HG02981 (cell line): ENCODE measurements around the gene COLEC11.
"Not testable (repeated sequence)": the region's sequence is repeated elsewhere in the genome, so short reads cannot be mapped to it uniquely, and the experiment has no call there.

Source experiments
- ATAC-seq: cut with Tn5 transposase; IDR thresholded peaks from one replicate; pipeline ENCODE4 v1.9.1; 2021; ENCODE audit warnings: mild to moderate bottlenecking, moderate library complexity; ENCODE audit not compliant: unreplicated experiment

Gene COLEC11

DNA sequence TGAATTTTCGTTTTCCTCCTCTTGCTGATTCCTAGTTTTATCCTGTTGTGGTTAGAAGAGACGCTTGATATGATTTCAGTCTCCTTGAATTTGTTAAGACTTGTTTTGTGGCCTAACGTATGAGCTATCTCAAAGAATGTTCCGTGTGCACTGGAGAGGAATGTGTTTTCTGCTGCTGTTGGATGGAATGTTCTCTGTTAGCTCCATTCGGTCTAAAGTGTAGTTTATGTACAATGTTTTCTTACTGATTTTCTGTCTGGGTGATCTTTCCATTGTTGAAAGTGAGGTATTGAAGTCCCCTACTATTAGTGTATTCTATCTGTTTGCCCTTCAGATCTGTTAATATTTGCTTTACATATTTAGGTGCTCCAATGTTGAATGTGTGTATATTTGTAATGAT, 25.9 kb downstream of the COLEC11 start:
- ATAC-seq, result no peak

DNA sequence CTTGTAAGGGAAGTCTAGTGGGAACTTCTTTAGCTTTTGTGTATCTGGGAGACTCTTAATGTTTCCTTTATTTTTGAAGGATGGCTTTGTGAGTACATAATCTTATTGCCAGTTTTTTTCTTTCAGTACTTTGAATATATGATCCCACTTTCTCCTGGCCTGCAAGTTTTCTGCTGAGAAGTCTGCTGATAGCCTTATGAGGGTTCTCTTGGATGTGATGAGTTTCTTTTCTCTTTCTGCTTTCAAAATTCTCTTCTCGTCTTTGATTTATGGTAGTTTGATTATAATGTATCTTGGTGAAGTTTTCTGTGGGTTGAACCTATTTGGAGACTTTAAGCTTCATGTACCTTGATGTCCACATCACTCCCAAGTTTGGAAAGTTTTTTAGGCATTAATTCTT, 28.1 kb downstream of the COLEC11 start:
- no peak for ATAC-seq

DNA sequence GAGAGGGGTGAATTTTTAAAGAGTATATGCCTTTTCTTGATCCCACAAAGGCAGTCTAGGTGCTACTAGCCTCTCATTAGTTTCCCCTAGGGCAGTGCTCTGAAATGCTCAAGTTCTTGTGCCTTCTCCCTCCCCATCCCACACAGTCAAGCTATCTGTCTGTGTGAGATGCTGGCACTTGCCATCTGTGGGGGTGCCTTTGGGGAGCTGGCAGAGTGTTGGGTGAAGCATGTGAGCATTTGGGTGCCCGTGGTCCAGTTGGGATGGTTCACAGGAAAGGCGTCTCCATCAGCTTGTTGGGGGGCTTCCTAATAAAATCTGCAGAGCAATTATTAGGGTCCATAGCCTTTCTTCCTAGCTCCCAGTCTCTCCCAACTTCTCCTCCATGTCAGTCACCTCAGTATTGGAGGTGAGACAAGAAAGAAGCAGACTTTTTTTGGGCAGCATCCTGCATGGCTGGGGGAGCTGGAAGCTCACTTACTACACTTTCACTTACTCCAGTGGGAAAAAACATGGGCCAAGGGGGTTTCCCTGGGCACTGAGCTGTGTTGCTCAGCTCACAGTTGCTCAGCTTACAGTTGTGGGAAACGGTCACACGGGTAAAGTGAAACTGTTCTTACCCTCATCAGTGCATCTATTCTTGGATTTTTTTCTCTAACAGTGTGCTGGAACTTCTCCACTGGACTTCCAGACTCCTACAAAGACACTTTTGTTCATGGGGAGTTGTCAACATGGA, 29.3 kb downstream of the COLEC11 start:
- ATAC-seq, result no peak

DNA sequence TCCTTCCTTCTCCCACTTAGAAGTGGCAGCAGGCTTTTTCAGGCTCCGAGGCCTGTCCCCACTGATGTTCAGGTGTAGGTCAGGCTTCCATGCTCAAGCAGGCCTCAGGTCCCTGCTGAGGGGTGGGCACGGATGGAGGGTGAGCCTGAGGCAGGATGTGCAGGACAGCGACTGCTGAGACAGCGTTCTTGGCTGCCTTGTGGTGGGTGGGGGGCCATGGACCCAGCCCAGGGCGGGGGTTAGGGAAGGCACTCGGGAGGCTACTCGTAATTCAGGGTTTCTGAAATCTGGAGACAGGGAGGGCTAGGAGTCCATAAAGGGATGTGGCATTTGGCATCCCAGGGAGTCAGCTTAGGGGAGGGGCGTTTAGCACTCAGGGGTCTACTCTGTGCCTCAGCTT, 30.3 kb downstream of the COLEC11 start:
- ATAC-seq, result no peak

DNA sequence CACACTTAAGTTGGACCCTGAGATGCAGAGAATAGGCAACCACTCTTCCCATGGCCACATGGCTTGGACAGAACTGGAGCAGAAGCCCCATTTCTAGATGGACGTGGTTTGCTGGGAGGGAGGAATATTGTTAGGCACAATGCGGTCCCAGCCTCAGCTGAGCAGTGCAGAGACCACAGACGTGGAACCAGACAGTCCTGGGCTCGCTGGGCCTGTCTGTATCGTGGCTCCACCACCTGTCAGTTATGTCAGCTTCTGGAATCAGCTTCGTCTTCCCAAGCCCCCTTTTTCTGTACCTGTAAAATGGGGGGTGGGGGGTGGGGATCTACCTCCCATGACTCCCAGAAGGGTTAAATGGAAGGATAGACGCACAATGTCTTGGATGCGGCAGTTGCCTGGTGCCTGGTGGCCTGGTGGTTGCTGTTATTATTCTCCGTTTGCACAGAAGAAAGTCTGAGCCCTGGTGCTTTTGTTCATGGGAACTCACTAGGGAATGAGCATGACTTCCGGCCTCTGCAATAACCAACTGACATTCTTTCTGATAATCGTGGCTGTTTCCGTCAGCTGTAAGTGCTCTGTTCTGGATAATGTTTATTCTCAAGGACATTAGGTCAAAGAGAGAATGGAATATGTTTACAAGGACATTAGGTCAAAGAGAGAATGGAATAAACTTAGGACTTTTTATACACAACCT, 31.4 kb downstream of the COLEC11 start:
- ATAC-seq, result no peak

DNA sequence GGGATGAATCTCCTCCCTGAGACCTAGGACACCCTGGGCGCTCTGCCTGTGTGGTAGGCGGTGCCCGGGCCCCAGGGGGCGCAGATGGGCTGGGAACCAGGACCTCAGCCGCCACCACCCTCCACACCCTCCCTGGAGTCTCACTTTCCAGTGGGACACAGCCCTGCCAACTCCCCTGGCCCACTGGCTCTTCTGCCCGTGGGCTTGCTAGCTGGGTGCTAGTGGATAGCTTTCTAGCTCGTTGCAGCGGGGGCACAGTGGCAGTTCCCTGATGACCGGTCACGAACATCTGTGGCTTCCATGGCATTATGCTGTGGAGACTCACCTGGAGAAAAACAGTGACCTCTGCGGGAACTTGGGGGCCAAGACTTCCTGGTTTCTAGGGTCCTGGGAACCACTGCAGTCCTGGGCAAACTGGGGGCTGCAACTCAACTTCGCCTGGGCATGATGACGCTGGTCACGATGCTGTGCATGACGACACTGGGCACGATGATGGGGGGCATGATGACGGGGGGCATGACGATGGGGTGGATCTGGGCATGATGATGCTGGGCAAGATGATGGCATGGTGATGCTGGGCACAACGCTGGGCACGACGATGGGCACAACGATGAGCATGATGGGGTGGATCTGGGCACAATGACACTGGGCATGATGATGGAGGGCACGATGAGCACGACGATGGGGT, 32.0 kb downstream of the COLEC11 start:
- ATAC-seq, result no peak

DNA sequence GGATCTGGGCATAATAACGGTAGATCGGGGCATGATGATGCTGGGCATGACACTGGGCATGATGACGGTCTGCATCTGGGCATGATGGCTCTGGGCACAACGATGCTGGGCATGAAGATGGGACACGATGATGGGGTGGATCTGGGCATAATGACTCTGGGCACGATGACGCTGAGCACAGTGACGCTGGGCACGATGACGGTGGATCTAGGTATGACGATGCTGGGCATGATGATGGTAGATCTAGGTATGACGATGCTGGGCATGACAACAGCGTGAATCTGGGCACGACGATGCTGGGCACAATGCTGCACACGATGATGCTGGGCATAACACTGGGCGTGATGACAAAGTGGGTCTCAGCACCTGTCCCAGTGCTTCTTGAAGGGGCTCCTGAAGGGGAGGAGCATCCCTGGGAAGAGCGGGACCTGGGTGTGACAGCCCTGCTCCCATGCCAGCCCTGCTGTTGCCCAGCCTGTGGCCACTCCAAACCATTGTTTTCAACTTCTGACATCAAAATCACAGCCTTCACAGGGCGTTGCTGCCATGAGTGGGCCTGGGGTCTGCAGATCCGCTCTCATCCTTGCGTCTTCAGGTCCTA, 32.7 kb downstream of the COLEC11 start:
- ATAC-seq, result no peak

DNA sequence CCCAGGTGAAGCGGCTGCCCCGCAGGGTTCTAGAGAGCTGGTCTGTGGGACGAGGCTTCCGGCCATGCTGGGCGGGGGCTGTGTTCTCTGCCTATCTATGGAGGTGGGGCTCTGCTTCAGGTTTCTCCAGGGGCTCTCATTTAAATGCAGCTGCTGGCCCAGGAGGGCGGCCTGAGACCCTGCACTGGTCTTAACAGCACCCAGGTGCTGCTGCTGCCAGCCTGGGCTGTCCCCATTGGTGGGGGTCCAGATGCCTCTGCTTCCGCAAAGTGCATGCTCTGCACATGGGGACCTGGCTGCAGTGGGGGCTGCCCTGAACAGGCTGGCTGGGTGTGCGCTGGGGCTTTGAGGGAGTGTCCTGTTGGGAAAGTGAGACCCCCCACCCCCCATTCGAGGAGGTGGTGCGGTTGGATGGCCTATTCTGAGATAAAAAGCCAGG, 33.3 kb downstream of the COLEC11 start:
- ATAC-seq, result no peak

DNA sequence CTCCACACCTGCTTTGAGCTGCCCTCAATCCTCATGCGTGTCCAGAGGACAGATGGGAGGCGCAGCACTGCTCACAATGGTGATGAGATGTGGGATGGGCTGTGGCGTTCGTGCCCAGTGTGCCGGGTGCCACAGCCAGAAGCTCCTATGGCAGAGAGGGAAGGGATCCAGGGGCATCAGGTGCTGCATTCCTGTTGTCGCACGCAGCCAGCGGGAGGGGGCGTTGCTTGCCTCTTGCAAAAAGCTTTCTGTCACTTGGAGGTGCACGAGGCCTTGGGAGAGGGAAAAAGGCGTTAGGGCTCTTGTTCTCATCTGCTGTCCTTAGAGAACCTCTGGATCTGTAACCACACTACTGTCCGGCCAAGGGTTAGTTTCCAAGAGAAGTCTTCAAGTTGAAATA, 33.9 kb downstream of the COLEC11 start:
- no peak for ATAC-seq

DNA sequence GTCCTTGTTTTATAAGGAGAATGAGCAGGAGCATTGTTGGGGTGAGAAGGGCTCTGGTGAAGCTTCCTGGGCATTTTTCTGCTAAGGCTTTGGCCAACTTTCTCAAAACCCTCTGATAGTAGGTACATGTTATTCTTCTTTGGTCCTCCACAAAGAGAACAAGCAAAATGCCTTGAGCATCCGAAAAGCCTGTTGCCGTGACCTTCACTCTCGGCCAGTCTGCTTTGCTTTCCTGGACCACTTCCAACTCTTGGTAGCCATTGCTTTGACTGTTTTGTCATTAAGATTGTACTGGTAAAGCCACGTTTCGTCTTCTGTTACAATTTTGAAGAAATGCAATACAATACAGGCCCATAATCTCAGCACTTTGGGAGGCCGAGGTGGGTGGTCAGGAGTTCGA, 35.7 kb downstream of the COLEC11 start:
- ATAC-seq, result no peak

DNA sequence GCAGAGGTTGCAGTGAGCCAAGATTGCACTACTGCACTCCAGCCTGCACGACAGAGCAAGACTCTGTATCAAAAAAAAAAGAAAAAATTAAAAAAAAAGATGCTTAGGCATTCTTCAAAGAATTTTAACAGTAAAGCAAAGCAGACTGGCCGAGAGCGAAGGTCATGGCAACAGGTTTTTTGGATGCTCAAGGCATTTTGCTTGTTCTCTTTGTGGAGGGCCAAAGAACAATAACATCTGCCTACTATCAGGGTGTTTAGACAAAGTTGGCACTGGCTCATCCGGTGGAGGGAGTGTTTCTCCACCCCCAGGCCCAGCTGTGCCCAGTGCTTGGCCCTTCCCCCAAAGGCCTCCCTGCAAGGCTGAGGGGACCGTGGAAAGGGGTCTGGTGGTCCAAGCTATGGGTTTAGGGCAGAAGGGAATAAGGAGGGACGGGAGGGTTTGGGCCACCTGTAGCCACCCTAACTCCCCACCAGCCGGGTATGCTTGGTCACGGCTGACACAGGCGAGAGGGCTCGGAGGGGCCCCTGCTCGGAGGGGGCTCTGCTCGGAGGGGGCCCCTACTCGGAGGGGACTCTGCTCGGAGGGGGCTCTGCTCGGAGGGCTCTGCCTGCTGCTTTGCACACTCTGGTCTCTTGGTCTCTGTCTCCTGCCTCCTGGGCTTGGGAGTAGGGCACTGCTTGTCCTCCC, 36.4 kb downstream of the COLEC11 start:
- ATAC-seq, result no peak

DNA sequence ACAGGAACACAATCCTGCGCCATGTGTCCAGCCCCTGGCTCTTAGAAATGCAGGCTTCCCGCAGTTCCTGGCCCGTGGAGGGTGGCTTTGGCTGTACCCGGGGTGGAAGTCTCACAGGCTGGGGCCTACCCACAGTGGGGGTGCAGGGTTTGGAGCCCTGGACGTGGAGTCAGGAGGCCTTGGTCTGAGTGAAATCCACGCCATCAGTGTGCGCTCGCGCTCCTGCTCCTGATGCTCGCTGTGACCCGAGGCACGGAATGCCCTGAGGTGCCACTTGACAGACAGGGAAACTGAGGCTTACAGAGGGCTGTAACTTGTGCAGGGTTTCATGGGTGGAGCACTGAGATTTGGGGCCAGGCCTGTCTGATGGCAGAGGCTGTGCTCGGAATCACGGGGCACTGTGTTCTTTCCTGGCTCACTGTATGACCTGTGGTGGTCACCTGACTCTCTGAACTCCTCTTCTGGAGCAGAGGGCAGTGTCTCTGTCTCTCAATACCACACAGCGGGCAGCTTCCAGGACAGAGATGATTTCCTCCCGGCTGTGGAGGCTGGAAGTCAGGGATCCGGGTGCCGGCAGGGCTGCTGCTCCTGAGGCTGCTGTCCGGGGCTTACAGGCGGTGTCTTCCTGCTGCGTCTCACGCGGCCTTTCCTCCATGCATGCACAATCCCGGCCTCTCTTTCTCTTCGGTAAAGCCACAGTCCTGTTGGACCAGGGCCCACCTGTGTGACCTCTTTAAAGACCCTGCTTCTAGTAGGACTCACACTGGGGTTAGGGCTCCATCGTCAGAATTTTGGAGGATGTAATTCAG, 37.1 kb downstream of the COLEC11 start:
- no peak for ATAC-seq

DNA sequence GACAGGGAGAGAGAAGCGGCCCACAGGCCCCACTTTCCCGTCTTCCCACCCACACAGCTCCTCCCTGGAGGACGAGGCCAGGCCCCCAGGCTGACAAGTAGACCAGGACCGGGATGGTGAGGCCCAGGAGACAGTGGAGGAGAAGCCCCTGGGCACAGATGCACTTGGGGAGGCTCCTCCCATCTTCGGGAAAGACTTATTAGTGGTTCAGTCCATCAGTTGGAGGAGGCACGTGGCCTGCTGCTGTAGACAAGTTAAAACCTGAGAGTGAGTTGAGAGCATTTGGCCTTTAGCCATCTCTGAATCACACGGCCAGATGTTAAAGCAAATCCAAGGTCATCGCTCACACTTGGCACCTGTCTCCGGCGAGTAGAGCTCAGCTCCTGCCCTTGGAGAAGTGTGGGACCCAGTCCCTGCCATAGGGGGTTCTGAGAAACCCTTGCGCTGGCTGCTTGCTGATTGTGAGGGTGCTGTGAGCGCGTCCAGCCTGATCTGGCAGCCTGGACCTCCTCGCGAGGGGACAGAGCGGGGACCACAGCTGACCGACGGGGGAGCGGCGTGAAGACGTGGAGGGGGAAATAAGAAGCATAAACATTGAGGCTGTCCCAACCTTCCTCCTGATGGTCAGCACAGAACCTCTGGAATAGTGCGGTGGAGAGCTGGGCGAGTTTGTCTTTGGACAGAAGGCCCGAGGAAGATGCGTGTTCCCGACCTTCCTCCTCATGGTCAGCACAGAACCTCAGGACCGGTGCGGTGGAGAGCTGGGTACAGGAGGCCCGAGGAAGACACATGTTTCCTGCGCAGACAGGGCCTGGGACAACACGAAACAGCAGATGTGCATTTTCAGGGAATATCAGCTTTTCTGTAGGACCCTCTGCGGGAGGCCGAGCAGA, 38.4 kb downstream of the COLEC11 start:
- ATAC-seq, result no peak

DNA sequence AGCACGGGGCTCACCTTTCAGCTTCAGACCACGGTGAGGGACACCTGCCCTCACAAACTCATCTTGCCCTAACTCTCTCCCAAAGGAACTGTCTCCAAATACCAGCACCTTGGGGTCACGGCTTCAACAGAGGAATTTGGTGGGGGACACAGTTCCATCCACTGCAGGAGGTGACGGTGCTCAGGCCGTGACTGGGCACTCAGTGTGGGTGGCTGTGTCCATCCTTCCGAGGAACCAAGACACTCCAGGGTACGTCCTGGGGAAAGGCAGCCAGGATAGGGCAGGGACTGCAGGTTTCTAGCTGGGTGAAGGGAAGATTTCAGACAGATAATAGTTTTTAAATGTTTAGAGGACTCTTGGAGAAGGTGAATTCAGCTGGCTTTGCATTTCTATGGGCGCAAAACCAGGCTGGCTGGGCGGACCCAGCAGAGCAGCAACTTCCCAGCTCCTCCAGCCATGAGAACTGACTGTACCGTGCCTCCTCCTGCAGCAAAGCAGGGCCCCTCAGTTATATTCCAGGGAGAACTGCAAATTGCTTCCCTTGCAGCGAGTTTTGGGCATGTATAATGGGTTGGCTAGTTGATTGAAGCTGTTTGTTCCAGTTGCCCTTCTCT, 39.2 kb downstream of the COLEC11 start:
- no peak for ATAC-seq

DNA sequence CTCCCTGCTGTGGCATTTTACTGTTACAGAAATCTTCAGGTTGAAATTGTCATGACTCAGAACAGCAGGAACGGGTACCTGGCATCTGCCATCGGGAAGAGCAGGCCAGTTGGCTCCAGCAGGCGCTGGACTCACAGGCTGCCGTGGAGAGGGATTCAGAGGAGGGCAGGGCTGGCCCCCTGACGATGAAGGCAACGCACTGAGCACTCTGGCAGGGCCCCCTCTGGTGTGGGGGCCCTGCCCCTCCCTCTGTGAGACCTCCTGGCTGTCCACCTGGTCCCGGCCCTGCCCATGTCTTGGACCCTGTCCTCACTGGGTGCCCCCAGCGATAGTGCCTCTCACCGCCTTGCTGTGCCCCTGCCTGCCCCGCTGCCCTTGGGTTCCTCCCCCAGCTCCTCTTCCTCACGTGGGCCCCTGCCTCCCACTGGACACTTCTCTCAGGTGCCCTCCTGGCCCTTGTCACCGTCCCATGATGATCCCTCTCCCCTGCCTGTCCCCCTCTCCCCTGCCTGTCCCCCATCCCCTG, 39.7 kb downstream of the COLEC11 start:
- no peak for ATAC-seq

DNA sequence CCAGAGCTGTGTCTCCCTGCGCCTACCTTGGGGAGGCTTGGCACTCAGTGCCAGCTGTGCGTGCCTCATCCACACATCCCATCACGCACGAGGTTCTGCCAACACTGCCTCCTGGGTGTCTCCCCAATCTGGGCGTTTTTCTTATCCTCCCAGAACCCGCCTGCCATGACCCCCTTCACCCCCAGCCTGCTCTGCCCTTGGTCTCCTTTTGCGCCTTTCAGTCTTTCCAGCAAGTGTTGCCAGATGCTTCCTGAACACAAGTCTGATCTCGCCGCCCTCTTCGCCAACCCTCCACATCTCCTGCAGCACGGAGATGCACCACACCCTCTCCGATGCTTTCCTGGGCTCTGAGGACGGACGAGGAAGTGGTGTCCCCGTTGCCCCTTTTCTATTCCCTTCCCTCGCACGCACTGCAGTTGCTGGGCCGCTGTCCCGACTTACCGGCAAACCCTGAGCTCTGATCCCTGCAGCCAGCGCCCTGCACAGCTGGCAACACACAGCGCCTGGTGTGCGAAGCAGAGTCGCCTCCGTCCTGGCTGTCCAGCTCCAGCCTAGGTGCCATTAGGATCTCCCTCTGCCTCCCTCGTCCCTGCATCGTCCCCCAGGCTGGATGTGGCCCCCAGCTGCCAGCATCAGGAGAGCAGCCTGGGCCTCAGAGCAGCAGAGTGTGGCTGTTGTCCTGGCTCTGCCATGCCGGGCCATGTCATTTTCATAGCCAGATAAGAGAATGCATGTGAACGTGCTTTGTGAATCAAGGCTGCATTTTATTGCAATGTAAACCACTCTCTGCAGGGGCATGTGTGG, 40.5 kb downstream of the COLEC11 start:
- no peak for ATAC-seq

DNA sequence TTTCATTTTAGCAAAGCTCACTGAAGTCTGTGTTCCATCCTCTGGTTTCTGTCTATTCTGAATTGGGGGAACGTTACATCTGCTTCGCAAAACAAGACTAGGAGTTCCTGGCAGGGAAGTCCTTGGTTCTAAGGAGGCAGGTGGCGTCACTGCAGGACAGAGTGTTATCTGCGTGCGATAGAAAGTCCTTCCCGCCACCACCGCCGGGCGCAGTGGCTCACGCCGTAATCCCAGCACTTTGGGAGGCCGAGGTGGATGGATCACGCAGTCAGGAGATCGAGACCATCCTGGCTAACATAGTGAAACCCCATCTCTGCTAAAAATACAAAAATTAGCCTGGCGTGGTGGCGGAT, 41.0 kb downstream of the COLEC11 start:
- ATAC-seq, result not testable (repeated sequence)
